HepG2 (cell line): ENCODE data around the gene HABP4. TPM values are rescaled to one million over a fixed set of nuclear protein-coding genes. Genes with fewer than 3 reads are reported as not detected.

ENCODE experiments used
- ATAC-seq: fragments of 200-7000 bp; cut with Tn5 transposase; 3 replicates; pipeline ENCODE4 v1.9.1; 2020; ENCODE audit warnings: mild to moderate bottlenecking, moderate library complexity
- BruUV-seq: library from RNA; stranded (reverse); fragments of 400-500 nt; replicated peaks from 2 replicates; lab custom pipeline; 2021; lab: Mats Ljungman, UMichigan
- CTCF ChIA-PET: fragments of 300-600 bp; formaldehyde crosslinking; extraction: SDS; loops from one replicate; lab custom pipeline; 2021; ENCODE audit warnings: low total read pairs, inconsistent platforms, low intra/inter-chr PET ratio; lab: Yijun Ruan, JAX
- POLR2A ChIA-PET: fragments of 350-600 bp; sonication (Branson Sonifier 250); formaldehyde crosslinking; loops from one replicate; lab custom pipeline; 2020; ENCODE audit warnings: antibody characterized with exemption, inconsistent platforms; lab: Yijun Ruan, JAX
- DNase-seq: peaks from one replicate; pipeline ENCODE4 v3.0.0-alpha.2; 2015; ENCODE audit warnings: low spot score
- FAIRE-seq: peaks from 3 replicates; lab custom pipeline; 2011; peaks lifted over from hg19 to GRCh38; lab: Jason Lieb, UNC
- H2AFZ ChIP-seq: one replicate; pipeline ENCODE4 v1.6.1; 2011; ENCODE audit warnings: low read length, inconsistent platforms
- H3K27ac ChIP-seq: fragments of 300-600 bp; 3 replicates; pipeline ENCODE4 v1.8.0; 2011; ENCODE audit warnings: mixed run types, mild to moderate bottlenecking, mixed read lengths, low read length, inconsistent platforms; ENCODE audit not compliant: insufficient read depth; ENCODE audit errors: extremely low read length
- H3K27me3 ChIP-seq, 2 experiments: fragments of 200-600 bp in 1 of 2; 2 replicates in 1 of 2; 3 replicates in 1 of 2; pipeline versions ENCODE4 v1.6.0 to v1.8.0; 2011; ENCODE audit warnings: low read length in 2 of 2, mild to moderate bottlenecking in 2 of 2, moderate library complexity in 2 of 2, inconsistent platforms in 1 of 2; ENCODE audit not compliant: insufficient read depth in 2 of 2, control insufficient read depth in 1 of 2
- H3K36me3 ChIP-seq, 2 experiments: fragments of 200-600 bp in 1 of 2; replicated peaks in 1 of 2; 2 replicates in 1 of 2; 3 replicates in 1 of 2; pipeline versions ENCODE4 v1.5.1 to v1.8.0; 2011; ENCODE audit warnings: low read length in 2 of 2, inconsistent platforms in 1 of 2; ENCODE audit not compliant: insufficient read depth in 2 of 2, control insufficient read depth in 1 of 2
- H3K4me1 ChIP-seq: 2 replicates; pipeline ENCODE4 v1.5.1; 2012; ENCODE audit warnings: low read length, inconsistent platforms; ENCODE audit not compliant: insufficient read depth
- H3K4me2 ChIP-seq: 2 replicates; pipeline ENCODE4 v1.6.0; 2011; ENCODE audit warnings: low read depth, low read length, inconsistent platforms
- H3K4me3 ChIP-seq, 3 experiments: fragments of 200-600 bp in 1 of 3; sonication (generic), shearing (Covaris generic) in 1 of 3; replicated peaks in 1 of 3; 2 replicates each; pipeline ENCODE4 v1.5.1; 2011 to 2016; ENCODE audit warnings: low read length in 3 of 3, inconsistent platforms in 2 of 3, low read depth in 2 of 3, mild to moderate bottlenecking in 2 of 3, control low read depth in 1 of 3, mixed read lengths in 1 of 3; ENCODE audit not compliant: insufficient read depth in 1 of 3
- H3K79me2 ChIP-seq: one replicate; pipeline ENCODE4 v1.6.1; 2011; ENCODE audit warnings: low read length, inconsistent platforms; ENCODE audit not compliant: insufficient read depth
- H3K9ac ChIP-seq: 2 replicates; pipeline ENCODE4 v1.6.0; 2011; ENCODE audit warnings: mild to moderate bottlenecking, low read depth, low read length, inconsistent platforms; ENCODE audit not compliant: insufficient read depth
- H3K9me3 ChIP-seq: 2 replicates; pipeline ENCODE4 v1.5.1; 2012; ENCODE audit warnings: mild to moderate bottlenecking, low read length
- H4K20me1 ChIP-seq: 2 replicates; pipeline ENCODE4 v1.6.0; 2011; ENCODE audit warnings: inconsistent platforms, mild to moderate bottlenecking, low read length, moderate library complexity; ENCODE audit not compliant: insufficient read depth
- HNF4A ChIP-seq: sonication (generic); formaldehyde crosslinking; IDR thresholded peaks from 2 replicates; pipeline ENCODE4 v1.4.0; 2020; ENCODE audit warnings: missing genetic modification reagents
- PAX8 ChIP-seq: sonication (generic); formaldehyde crosslinking; IDR thresholded peaks from 2 replicates; pipeline ENCODE4 v1.8.0; 2022; ENCODE audit warnings: mild to moderate bottlenecking, missing genetic modification reagents, borderline replicate concordance
- RNF2 ChIP-seq: fragments of 450-650 bp; conservative IDR thresholded peaks from 2 replicates; pipeline ENCODE4 v1.6.1; 2016; ENCODE audit warnings: low read depth
- TFAP4 ChIP-seq: sonication (generic); IDR thresholded peaks from 2 replicates; pipeline ENCODE4 v1.6.1; 2016; ENCODE audit warnings: low read depth, borderline replicate concordance
- ZBTB20 ChIP-seq: sonication (generic); formaldehyde crosslinking; IDR thresholded peaks from 2 replicates; pipeline ENCODE4 v1.8.1; 2023; ENCODE audit warnings: missing genetic modification reagents, low read depth, mild to moderate bottlenecking, borderline replicate concordance
- ZBTB33 ChIP-seq: sonication (generic); formaldehyde crosslinking; IDR thresholded peaks from 2 replicates; pipeline ENCODE4 v1.4.0; 2020; ENCODE audit warnings: missing genetic modification reagents
- ZBTB38 ChIP-seq: sonication (generic); formaldehyde crosslinking; IDR thresholded peaks from 2 replicates; pipeline ENCODE4 v1.5.1; 2020; ENCODE audit warnings: mild to moderate bottlenecking, missing genetic modification reagents
- ZBTB4 ChIP-seq: sonication (generic); formaldehyde crosslinking; IDR thresholded peaks from 2 replicates; pipeline ENCODE4 v1.4.0; 2020; ENCODE audit warnings: missing genetic modification reagents, mild to moderate bottlenecking, borderline replicate concordance
- ZBTB8A ChIP-seq: sonication (generic); formaldehyde crosslinking; IDR thresholded peaks from 2 replicates; pipeline ENCODE4 v1.4.0; 2020; ENCODE audit warnings: mild to moderate bottlenecking, low read depth, missing genetic modification reagents, borderline replicate concordance
- ZNF101 ChIP-seq: sonication (generic); formaldehyde crosslinking; IDR thresholded peaks from 2 replicates; pipeline ENCODE4 v1.4.0; 2020; ENCODE audit warnings: mild to moderate bottlenecking, low read depth, missing genetic modification reagents, borderline replicate concordance
- WGBS: methylation state at CpG from one replicate; pipeline ENCODE4 v1.1.6; 2017; ENCODE audit warnings: low lambda C conversion rate; 5-methylcytosine and 5-hydroxymethylcytosine counted together
- in situ Hi-C: cut with HindIII; loops from 2 replicates; pipeline ENCODE4 v1.10.0; 2017; ENCODE audit warnings: low pct_unique_long_range_greater_than_20kb; ENCODE audit not compliant: extremely low pct_ligation_motif_present
- intact Hi-C: fragments of 100-400 bp; cut with micrococcal nuclease; formaldehyde crosslinking; loops from one replicate; pipeline ENCODE4 v1.10.0; 2022; ENCODE audit not compliant: unreplicated experiment
- polyA plus RNA-seq, 8 experiments: library from polyadenylated mRNA; depleted of rRNA in 3 of 8; stranded (reverse) in 7 of 8; unstranded in 1 of 8; fragments of >200 nt; fragmentation: Illumina TruSeq in 4 of 8; extraction: Trizol in 4 of 8; gene quantifications; 2 replicates each; pipeline versions ENCODE4 v1.2.1 to v1.2.3, GENCODE V29; 2011 to 2016; ENCODE audit warnings: low read depth in 4 of 8, missing spikeins in 1 of 8, mixed read lengths in 1 of 8; ENCODE audit not compliant: insufficient read depth in 1 of 8
- total RNA-seq, 5 experiments: library from RNA; depleted of rRNA; stranded (reverse); fragments of >200 nt; fragmentation: Illumina TruSeq; extraction: Trizol; gene quantifications; 2 replicates each; pipeline ENCODE4 v1.2.3, GENCODE V29; 2016; ENCODE audit warnings: low read depth in 1 of 5

The HABP4 gene
- total and polyA plus RNA-seq, 2 of the 13 experiments (the other 11 are each of a cell fraction or from before 2014, with no cell fraction given) = 14.3 to 26.6 TPM

GRCh38 chr9:96486386-96487028 is 36.5 kb downstream of the HABP4 start (continued):
- TF ChIP-seq ZBTB8A (CRISPR knock-in tag) (no peak), ZBTB38 (CRISPR knock-in tag) (peak; percentile 54; the same call in 1 of the 2 replicates)

- H3K9ac ChIP-seq = no peak overlapping the region
- peaks cover 10 to 47% of the 10 kb centered on the region in 2 experiments for H3K36me3 ChIP-seq
Observed at GRCh38 chr9:96487029-96487396, 37.0 kb downstream of the HABP4 start.

GRCh38 chr9:96487949-96488348 is 38.0 kb downstream of the HABP4 start:
- H4K20me1 ChIP-seq = no peaks in the 10 kb centered on the region
- no peak overlapping the region for H3K9ac ChIP-seq
- FAIRE-seq = no peak
- intact Hi-C loops (no loop called here), in situ Hi-C loops (no loop called here)
- no peaks in the 10 kb centered on the region for H3K9me3 ChIP-seq
- H2AFZ ChIP-seq = no peak overlapping the region
- no peak overlapping the region for H3K4me2 ChIP-seq
- DNase-seq = no peak
- no peak overlapping the region for H3K27ac ChIP-seq
- peaks cover 81% of the 10 kb centered on the region for H3K4me1 ChIP-seq
- 90% methylated on average over 10 of the region's 10 CpGs for WGBS
- no peak overlapping the region for H3K4me3 ChIP-seq
- POLR2A ChIA-PET = no interaction called here
- no peak for ATAC-seq
- no peaks in the 10 kb centered on the region for H3K27me3 ChIP-seq
- CTCF ChIA-PET = no interaction called here
- H3K36me3 ChIP-seq = peaks cover 9 to 41% of the 10 kb centered on the region in 2 experiments
- BruUV-seq = no TSS peak
- no peaks in the 10 kb centered on the region for H3K79me2 ChIP-seq
- TF ChIP-seq ZBTB4 (CRISPR knock-in tag) (0 out of 2 replicates have a peak, but pooled peaks have one; percentile 26), RNF2 (no peak), ZNF101 (CRISPR knock-in tag) (no peak), HNF4A (peak; percentile 37; the same call in 1 of the 2 replicates), ZBTB33 (peak; percentile 74), TFAP4 (peak; percentile 30; the same call in 1 of the 2 replicates)

More at GRCh38 chr9:96487029-96487396, 37.0 kb downstream of the HABP4 start:
- intact Hi-C loops = no loop called here
- ChIA-PET POLR2A (no interaction called here), CTCF (no interaction called here)
- WGBS = 82% methylated on average over 1 of the region's 1 CpG
- no TSS peak for BruUV-seq
- Histone ChIP-seq H4K20me1 (no peaks in the 10 kb centered on the region), H3K4me3 (no peak overlapping the region), H3K9me3 (no peaks in the 10 kb centered on the region), H2AFZ (no peak overlapping the region), H3K4me1 (peaks cover 72% of the 10 kb centered on the region), H3K27ac (peak overlapping the region; percentile 33), H3K79me2 (no peaks in the 10 kb centered on the region), H3K27me3 (no peaks in the 10 kb centered on the region), H3K4me2 (no peak overlapping the region)
- ATAC-seq = no peak
- in situ Hi-C loops = no loop called here
- TF ChIP-seq ZBTB20 (CRISPR knock-in tag) = no peak
- TF ChIP-seq PAX8 (CRISPR knock-in tag) = no peak
- no peak for FAIRE-seq
- no peak for DNase-seq
